Smooth muscle cell (in vitro differentiated cells): ENCODE data around the gene PPFIBP2. TPM values are rescaled to one million over a fixed set of nuclear protein-coding genes. Genes with fewer than 3 reads are reported as not detected.

Experiments used
- DNase-seq: peaks from one replicate; lab custom pipeline; 2025; ENCODE audit not compliant: unreplicated experiment; lab: John Stamatoyannopoulos, UW
- H2AFZ ChIP-seq: fragments of 200-600 bp; sonication (generic); 2 replicates; pipeline ENCODE4 v1.6.0; 2016; ENCODE audit warnings: antibody characterized with exemption, low read depth, mild to moderate bottlenecking
- H3F3A ChIP-seq: fragments of 200-600 bp; sonication (generic); 2 replicates; pipeline ENCODE4 v1.6.0; 2017; ENCODE audit warnings: antibody characterized with exemption, low read depth
- H3K27ac ChIP-seq: fragments of 200-600 bp; sonication (generic); 2 replicates; pipeline ENCODE4 v1.5.1; 2016; ENCODE audit warnings: low read depth, mild to moderate bottlenecking
- H3K27me3 ChIP-seq: fragments of 200-600 bp; sonication (generic); 2 replicates; pipeline ENCODE4 v1.6.1; 2016; ENCODE audit warnings: low read depth, mild to moderate bottlenecking
- H3K36me3 ChIP-seq: fragments of 200-600 bp; sonication (generic); 2 replicates; pipeline ENCODE4 v1.5.1; 2016; ENCODE audit warnings: low read depth
- H3K4me1 ChIP-seq: fragments of 200-600 bp; sonication (generic); 2 replicates; pipeline ENCODE4 v1.5.1; 2016; ENCODE audit warnings: low read depth
- H3K4me2 ChIP-seq: fragments of 200-600 bp; sonication (generic); 2 replicates; pipeline ENCODE4 v1.6.0; 2016; ENCODE audit warnings: mild to moderate bottlenecking
- H3K4me3 ChIP-seq: fragments of 200-600 bp; sonication (generic); 2 replicates; pipeline ENCODE4 v1.5.1; 2016; ENCODE audit warnings: mild to moderate bottlenecking
- H3K79me2 ChIP-seq: fragments of 200-600 bp; sonication (generic); 2 replicates; pipeline ENCODE4 v1.6.0; 2016; ENCODE audit warnings: low read depth, mild to moderate bottlenecking
- H3K9ac ChIP-seq: fragments of 200-600 bp; sonication (generic); 2 replicates; pipeline ENCODE4 v1.6.0; 2016; ENCODE audit warnings: low read depth
- H3K9me3 ChIP-seq: fragments of 200-600 bp; sonication (generic); replicated peaks from 2 replicates; pipeline ENCODE4 v1.5.1; 2016; ENCODE audit warnings: low read depth
- H4K20me1 ChIP-seq: fragments of 200-600 bp; sonication (generic); 2 replicates; pipeline ENCODE4 v1.6.0; 2016; ENCODE audit warnings: low read depth
- WGBS: methylation state at CpG from one replicate; pipeline ENCODE4 v1.1.7; 2016; ENCODE audit warnings: low lambda C conversion rate; 5-methylcytosine and 5-hydroxymethylcytosine counted together
- polyA plus RNA-seq: library from polyadenylated mRNA; unstranded; fragments of >200 nt; fragmentation: Nextera tagmentation; extraction: Ambion mirVana; gene quantifications from 2 replicates; pipeline ENCODE4 v1.2.1, GENCODE V29; 2016
- total RNA-seq: library from RNA; depleted of rRNA; stranded (reverse); fragments of >200 nt; gene quantifications from 2 replicates; pipeline ENCODE4 v1.2.3, GENCODE V29; 2014
- TF ChIP-seq, protein P1 (sequence below): fragments of 200-600 bp; sonication (generic); IDR thresholded peaks from 2 replicates; pipeline ENCODE4 v1.5.1; 2017; ENCODE audit warnings: borderline replicate concordance, mild to moderate bottlenecking, antibody characterized with exemption; ENCODE audit not compliant: insufficient read depth, poor library complexity, severe bottlenecking

Gene PPFIBP2
- total and polyA plus RNA-seq, 2 experiments from 2014 or later, result 9.8 to 20.2 TPM

DNA sequence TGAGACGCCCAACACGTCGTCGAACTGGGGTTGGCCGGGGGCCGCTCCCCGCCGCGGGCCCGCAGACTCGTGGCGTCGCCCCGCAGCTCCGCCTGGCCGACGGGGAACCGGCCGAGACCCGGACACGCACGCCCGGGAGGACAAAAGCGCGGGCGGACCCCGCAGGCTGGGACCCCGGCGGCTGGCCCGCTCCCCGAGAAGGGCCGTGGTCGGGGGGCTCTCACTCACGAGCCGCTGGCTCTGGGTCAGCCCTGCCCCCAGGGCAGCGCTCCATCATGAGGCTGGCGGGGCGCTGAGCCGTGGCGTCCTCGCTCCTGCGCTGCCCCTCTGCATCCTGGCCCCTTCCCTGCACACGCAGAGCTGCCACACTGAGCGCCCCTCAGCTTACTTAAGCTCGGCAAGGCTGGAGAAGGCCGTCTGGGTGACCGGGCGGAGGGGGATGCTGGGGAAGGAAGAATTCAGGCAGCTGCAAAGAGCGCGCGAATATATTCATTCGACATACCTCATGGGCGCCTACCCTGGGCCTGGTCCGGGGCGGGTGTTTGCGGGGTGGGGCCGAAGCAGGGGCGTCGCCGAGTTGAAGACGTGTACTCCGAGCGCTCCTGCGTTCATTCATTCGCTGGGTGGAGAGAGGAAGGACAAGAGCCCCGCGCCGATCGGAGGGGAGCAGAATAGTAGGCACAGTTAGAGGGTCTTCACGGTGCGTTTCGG is 160.1 kb downstream of the PPFIBP2 start:
- Histone ChIP-seq H3K9me3 (no peaks in the 10 kb centered on the region), H3K27me3 (no peaks in the 10 kb centered on the region), H4K20me1 (no peaks in the 10 kb centered on the region), H3K36me3 (no peaks in the 10 kb centered on the region), H3F3A (peaks cover 45% of the 10 kb centered on the region), H3K79me2 (no peaks in the 10 kb centered on the region), H3K4me3 (peak overlapping the region; percentile 75), H3K4me2 (peak overlapping the region; percentile 96), H3K4me1 (peaks cover 9% of the 10 kb centered on the region), H2AFZ (peak overlapping the region; percentile 98), H3K27ac (peak overlapping the region; percentile 58), H3K9ac (peak overlapping the region; percentile 85)
- DNase-seq, result no peak
- TF ChIP-seq, protein P1, sequence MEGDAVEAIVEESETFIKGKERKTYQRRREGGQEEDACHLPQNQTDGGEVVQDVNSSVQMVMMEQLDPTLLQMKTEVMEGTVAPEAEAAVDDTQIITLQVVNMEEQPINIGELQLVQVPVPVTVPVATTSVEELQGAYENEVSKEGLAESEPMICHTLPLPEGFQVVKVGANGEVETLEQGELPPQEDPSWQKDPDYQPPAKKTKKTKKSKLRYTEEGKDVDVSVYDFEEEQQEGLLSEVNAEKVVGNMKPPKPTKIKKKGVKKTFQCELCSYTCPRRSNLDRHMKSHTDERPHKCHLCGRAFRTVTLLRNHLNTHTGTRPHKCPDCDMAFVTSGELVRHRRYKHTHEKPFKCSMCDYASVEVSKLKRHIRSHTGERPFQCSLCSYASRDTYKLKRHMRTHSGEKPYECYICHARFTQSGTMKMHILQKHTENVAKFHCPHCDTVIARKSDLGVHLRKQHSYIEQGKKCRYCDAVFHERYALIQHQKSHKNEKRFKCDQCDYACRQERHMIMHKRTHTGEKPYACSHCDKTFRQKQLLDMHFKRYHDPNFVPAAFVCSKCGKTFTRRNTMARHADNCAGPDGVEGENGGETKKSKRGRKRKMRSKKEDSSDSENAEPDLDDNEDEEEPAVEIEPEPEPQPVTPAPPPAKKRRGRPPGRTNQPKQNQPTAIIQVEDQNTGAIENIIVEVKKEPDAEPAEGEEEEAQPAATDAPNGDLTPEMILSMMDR, result no peak
- 2% methylated on average over 67 of the region's 72 CpGs for WGBS

GRCh38 chr11:7675631-7676030 is 161.8 kb downstream of the PPFIBP2 start:
- Histone ChIP-seq H3K36me3 (no peaks in the 10 kb centered on the region), H3K9ac (no peak overlapping the region), H3K4me3 (no peak overlapping the region), H3K4me2 (no peak overlapping the region), H3F3A (peaks cover 45% of the 10 kb centered on the region), H3K27ac (peak overlapping the region; percentile 97), H3K27me3 (no peaks in the 10 kb centered on the region), H3K9me3 (no peaks in the 10 kb centered on the region), H2AFZ (no peak overlapping the region), H3K4me1 (peaks cover 9% of the 10 kb centered on the region), H4K20me1 (no peaks in the 10 kb centered on the region), H3K79me2 (no peaks in the 10 kb centered on the region)
- DNase-seq, result no peak
- 73% methylated on average over 3 of the region's 3 CpGs for WGBS
- TF ChIP-seq, protein P1, result no peak

DNA sequence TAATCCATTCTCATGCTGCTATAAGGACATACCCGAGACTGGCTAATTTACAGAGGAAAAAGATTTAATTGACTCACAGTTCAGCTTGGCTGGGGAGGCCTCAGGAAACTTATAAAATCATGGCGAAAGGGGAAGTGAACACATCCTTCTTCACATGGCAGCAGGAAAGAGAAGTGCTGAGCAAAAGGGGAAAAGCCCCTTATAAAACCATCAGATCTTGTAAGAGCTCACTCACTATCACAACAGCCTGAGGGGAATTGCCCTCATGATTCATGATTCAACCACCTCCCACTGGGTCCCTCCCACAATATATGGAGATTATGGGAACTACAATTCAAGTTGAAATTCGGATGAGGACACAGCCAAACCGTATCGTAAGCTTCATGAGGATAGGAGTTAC is 163.3 kb downstream of the PPFIBP2 start:
- TF ChIP-seq, protein P1, result no peak
- peaks cover 9% of the 10 kb centered on the region for H3K4me1 ChIP-seq
- no peaks in the 10 kb centered on the region for H3K79me2 ChIP-seq
- H3K27me3 ChIP-seq, result peaks cover 2% of the 10 kb centered on the region
- no peak overlapping the region for H2AFZ ChIP-seq
- peak overlapping the region; percentile 9 for H3K4me3 ChIP-seq
- no peaks in the 10 kb centered on the region for H3K36me3 ChIP-seq
- no peaks in the 10 kb centered on the region for H3K9me3 ChIP-seq
- H3K9ac ChIP-seq, result peak overlapping the region; percentile 80
- peak overlapping the region; percentile 69 for H3K4me2 ChIP-seq
- WGBS, result 19% methylated on average over 5 of the region's 5 CpGs
- H3K27ac ChIP-seq, result peak overlapping the region; percentile 97
- H4K20me1 ChIP-seq, result no peaks in the 10 kb centered on the region
- DNase-seq, result no peak
- H3F3A ChIP-seq, result peaks cover 38% of the 10 kb centered on the region

DNA sequence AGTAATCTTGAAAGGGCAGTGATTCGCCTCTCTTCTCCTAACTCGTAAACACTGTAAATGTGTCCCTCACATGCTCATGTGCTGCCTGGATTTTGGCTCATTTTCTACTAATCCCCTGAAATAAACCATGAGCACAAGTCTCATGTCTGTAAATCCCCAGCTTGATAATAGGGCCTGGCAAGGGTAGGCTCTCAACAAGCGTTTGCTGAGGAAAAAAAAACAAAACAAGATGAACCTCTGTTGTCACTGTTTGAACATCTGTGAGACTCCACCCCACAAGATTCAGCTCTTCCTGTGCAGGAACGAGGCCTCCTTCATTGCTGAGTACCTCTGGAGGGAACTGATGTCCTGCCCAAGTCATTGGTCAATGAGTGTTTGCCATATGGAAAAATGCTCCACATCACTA is 164.0 kb downstream of the PPFIBP2 start:
- H3K9ac ChIP-seq, result peak overlapping the region; percentile 80
- 11% methylated on average over 4 of the region's 4 CpGs for WGBS
- H3K9me3 ChIP-seq, result no peaks in the 10 kb centered on the region
- peak overlapping the region; percentile 9 for H3K4me3 ChIP-seq
- TF ChIP-seq, protein P1, result no peak
- no peaks in the 10 kb centered on the region for H4K20me1 ChIP-seq
- peaks cover 6% of the 10 kb centered on the region for H3K27me3 ChIP-seq
- H3K4me2 ChIP-seq, result peak overlapping the region; percentile 69
- peaks cover 31% of the 10 kb centered on the region for H3F3A ChIP-seq
- H3K27ac ChIP-seq, result peak overlapping the region; percentile 97
- no peaks in the 10 kb centered on the region for H3K79me2 ChIP-seq
- no peak overlapping the region for H2AFZ ChIP-seq
- DNase-seq, result no peak
- H3K36me3 ChIP-seq, result no peaks in the 10 kb centered on the region
- H3K4me1 ChIP-seq, result peaks cover 9% of the 10 kb centered on the region
